IMR-90 (cell line): ENCODE results near the gene WDR89. TPM values are rescaled to one million over a fixed set of nuclear protein-coding genes. Genes with fewer than 3 reads are reported as not detected.

Source experiments
- ATAC-seq: fragments of 200-7000 bp; cut with Tn5 transposase; 2 replicates; pipeline ENCODE4 v1.9.1; 2020; ENCODE audit warnings: low read depth, mild to moderate bottlenecking, moderate library complexity
- BruUV-seq: library from RNA; stranded (reverse); fragments of 400-500 nt; replicated peaks from 2 replicates; lab custom pipeline; 2021; lab: Mats Ljungman, UMichigan
- CTCF ChIA-PET: fragments of 300-600 bp; formaldehyde crosslinking; extraction: SDS; loops from one replicate; lab custom pipeline; 2021; ENCODE audit warnings: antibody characterized with exemption; lab: Yijun Ruan, JAX
- POLR2A ChIA-PET: fragments of 300-600 bp; sonication (Branson Sonifier 250); formaldehyde crosslinking; loops from one replicate; lab custom pipeline; 2022; ENCODE audit warnings: antibody characterized with exemption; ENCODE audit not compliant: unreplicated experiment; lab: Charles Lee
- DNase-seq: peaks from one replicate; pipeline ENCODE4 v3.0.0; 2013
- H2AFZ ChIP-seq: replicated peaks from 2 replicates; pipeline ENCODE3; 2013; ENCODE audit warnings: low read length, mild to moderate bottlenecking; ENCODE audit not compliant: poor library complexity
- H2AK5ac ChIP-seq: 2 replicates; pipeline ENCODE4 v1.6.1; 2013; ENCODE audit warnings: low read depth, low read length, inconsistent platforms
- H2AK9ac ChIP-seq: replicated peaks from 2 replicates; pipeline ENCODE3; 2013; ENCODE audit warnings: mild to moderate bottlenecking, low read depth, low read length, moderate library complexity; ENCODE audit not compliant: poor library complexity
- H2BK120ac ChIP-seq: 2 replicates; pipeline ENCODE4 v1.6.1; 2013; ENCODE audit warnings: low read depth, low read length, inconsistent platforms
- H2BK15ac ChIP-seq: 3 replicates; pipeline ENCODE4 v1.6.1; 2013; ENCODE audit warnings: low read depth, low read length, inconsistent platforms
- H2BK20ac ChIP-seq: 2 replicates; pipeline ENCODE4 v1.6.1; 2013; ENCODE audit warnings: low read depth, mild to moderate bottlenecking, inconsistent platforms, low read length, moderate library complexity
- H2BK5ac ChIP-seq: 2 replicates; pipeline ENCODE4 v1.6.1; 2013; ENCODE audit warnings: mild to moderate bottlenecking, low read depth, low read length, inconsistent platforms; ENCODE audit not compliant: poor library complexity, severe bottlenecking
- H3K14ac ChIP-seq: replicated peaks from 2 replicates; pipeline ENCODE4 v1.6.1; 2013; ENCODE audit warnings: low read depth, low read length, inconsistent platforms
- H3K18ac ChIP-seq: 2 replicates; pipeline ENCODE4 v1.6.1; 2013; ENCODE audit warnings: low read depth, low read length, control low read depth
- H3K23ac ChIP-seq: 2 replicates; pipeline ENCODE4 v1.6.1; 2013; ENCODE audit warnings: low read depth, low read length, inconsistent platforms
- H3K27ac ChIP-seq: 2 replicates; pipeline ENCODE4 v1.5.1; 2013; ENCODE audit warnings: mild to moderate bottlenecking, control low read depth, low read length; ENCODE audit not compliant: insufficient read depth
- H3K27me3 ChIP-seq: 2 replicates; pipeline ENCODE4 v1.6.1; 2013; ENCODE audit warnings: low read length; ENCODE audit not compliant: control insufficient read depth, insufficient read depth
- H3K36me3 ChIP-seq: 2 replicates; pipeline ENCODE4 v1.6.1; 2013; ENCODE audit warnings: low read length, mixed read lengths; ENCODE audit not compliant: control insufficient read depth, insufficient read depth
- H3K4ac ChIP-seq: 2 replicates; pipeline ENCODE4 v1.6.1; 2013; ENCODE audit warnings: low read depth, low read length, inconsistent platforms
- H3K4me1 ChIP-seq: 2 replicates; pipeline ENCODE4 v1.6.1; 2013; ENCODE audit warnings: low read length, mixed read lengths; ENCODE audit not compliant: control insufficient read depth, insufficient read depth
- H3K4me2 ChIP-seq: 2 replicates; pipeline ENCODE4 v1.6.1; 2013; ENCODE audit warnings: low read depth, mild to moderate bottlenecking, control low read depth, low read length, moderate library complexity
- H3K4me3 ChIP-seq: 2 replicates; pipeline ENCODE4 v1.5.1; 2013; ENCODE audit warnings: low read depth, mild to moderate bottlenecking, control low read depth, low read length, moderate library complexity; ENCODE audit not compliant: insufficient read depth
- H3K56ac ChIP-seq: 2 replicates; pipeline ENCODE4 v1.6.1; 2013; ENCODE audit warnings: low read length, inconsistent platforms; ENCODE audit not compliant: insufficient read depth; ENCODE audit errors: extremely low read depth
- H3K79me1 ChIP-seq, 2 experiments: 2 replicates each; pipeline ENCODE4 v1.6.1; 2013; ENCODE audit warnings: low read length in 2 of 2, inconsistent platforms in 1 of 2, low read depth in 1 of 2
- H3K9ac ChIP-seq: 2 replicates; pipeline ENCODE4 v1.6.1; 2013; ENCODE audit warnings: low read depth, low read length, control low read depth
- H3K9me1 ChIP-seq: 2 replicates; pipeline ENCODE4 v1.6.1; 2013; ENCODE audit warnings: low read length, inconsistent platforms; ENCODE audit not compliant: insufficient read depth
- H3K9me3 ChIP-seq: 2 replicates; pipeline ENCODE4 v1.6.1; 2013; ENCODE audit warnings: low read length; ENCODE audit not compliant: control insufficient read depth, insufficient read depth
- H4K20me1 ChIP-seq: 2 replicates; pipeline ENCODE4 v1.6.1; 2013; ENCODE audit warnings: low read length, inconsistent platforms; ENCODE audit not compliant: insufficient read depth
- H4K5ac ChIP-seq: 2 replicates; pipeline ENCODE4 v1.6.1; 2013; ENCODE audit warnings: mild to moderate bottlenecking, low read depth, low read length, control low read depth
- H4K8ac ChIP-seq, 2 experiments: 2 replicates each; pipeline ENCODE4 v1.6.1; 2013; ENCODE audit warnings: low read depth in 2 of 2, low read length in 2 of 2, control low read depth in 1 of 2, inconsistent platforms in 1 of 2
- H4K91ac ChIP-seq: 2 replicates; pipeline ENCODE4 v1.6.1; 2013; ENCODE audit warnings: low read depth, low read length, inconsistent platforms; ENCODE audit not compliant: insufficient read depth
- MAFK ChIP-seq: IDR thresholded peaks from 2 replicates; pipeline ENCODE4 v1.6.1; 2012; ENCODE audit warnings: low read depth, low read length, improper control_type of control experiment
- POLR2A ChIP-seq: IDR thresholded peaks from 2 replicates; pipeline ENCODE4 v1.6.1; 2012; ENCODE audit warnings: mild to moderate bottlenecking, low read depth, low read length
- WGBS, 2 experiments: methylation state at CpG; one replicate each; pipeline versions ENCODE4 v1.1.5 to v1.1.7; 2013; ENCODE audit warnings: missing lambda C conversion rate in 2 of 2; ENCODE audit not compliant: insufficient read length in 1 of 2; ENCODE audit errors: extremely low coverage in 2 of 2; 5-methylcytosine and 5-hydroxymethylcytosine counted together
- dilution Hi-C: fragments of 300-500 bp; cut with HindIII; formaldehyde crosslinking; loops from one replicate; pipeline ENCODE4 v1.14.3; 2018; ENCODE audit warnings: low sequenced_read_pairs; ENCODE audit not compliant: unreplicated experiment
- in situ Hi-C: fragments of 300-500 bp; cut with MboI; formaldehyde crosslinking; loops from 3 replicates; pipeline ENCODE4 v1.14.3; 2019; ENCODE audit warnings: low sequenced_read_pairs, inconsistent platforms, mixed read lengths
- intact Hi-C: fragments of 100-400 bp; cut with micrococcal nuclease; formaldehyde crosslinking; loops from 2 replicates; pipeline ENCODE4 v1.10.0; 2022
- polyA plus RNA-seq, 3 experiments: library from polyadenylated mRNA; depleted of rRNA; stranded (reverse); fragments of >200 nt; gene quantifications; 2 replicates each; pipeline ENCODE4 v1.2.3, GENCODE V29; 2012; ENCODE audit warnings: low replicate concordance in 1 of 3
- total RNA-seq: library from RNA; depleted of rRNA; stranded (reverse); fragments of >200 nt; gene quantifications from 2 replicates; pipeline ENCODE4 v1.2.3, GENCODE V29; 2012

WDR89 gene
- total and polyA plus RNA-seq, 2 of the 4 experiments (the other 2 are of a cell fraction): 4.3 to 10.2 TPM

DNA sequence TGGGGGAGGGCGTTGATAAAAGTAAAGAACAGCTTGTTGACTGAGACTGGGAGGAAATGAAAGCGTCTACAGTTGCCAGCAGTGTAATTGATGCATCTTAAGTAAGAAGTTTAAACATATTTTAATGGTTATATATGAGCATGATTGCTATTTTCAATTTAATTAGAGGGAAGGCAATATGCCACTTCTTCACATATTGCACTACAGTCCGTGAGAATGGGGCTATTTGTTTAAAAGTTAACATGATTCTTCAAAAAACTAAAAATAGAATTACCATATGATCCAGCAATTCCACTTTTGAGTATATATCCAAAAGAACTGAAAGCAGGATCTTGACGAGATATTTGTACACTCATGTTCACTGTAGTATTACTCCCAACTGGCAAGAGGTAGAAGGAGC, 60.2 kb downstream of the WDR89 start:
- H3K9ac ChIP-seq: no peak overlapping the region
- no peak overlapping the region for H3K23ac ChIP-seq
- POLR2A ChIA-PET: no interaction called here
- H2AFZ ChIP-seq: no peak overlapping the region
- no peak overlapping the region for H3K14ac ChIP-seq
- no peak overlapping the region for H3K4me3 ChIP-seq
- in situ Hi-C loops (no loop called here), dilution Hi-C loops (no loop called here), intact Hi-C loops (no loop called here)
- no peaks in the 10 kb centered on the region for H3K4me1 ChIP-seq
- CTCF ChIA-PET: no interaction called here
- H4K20me1 ChIP-seq: no peaks in the 10 kb centered on the region
- no peak overlapping the region for H4K5ac ChIP-seq
- BruUV-seq: no TSS peak
- no peak overlapping the region for H2AK5ac ChIP-seq
- no peak overlapping the region for H3K56ac ChIP-seq
- H3K9me3 ChIP-seq: no peaks in the 10 kb centered on the region
- no peak overlapping the region for H4K91ac ChIP-seq
- H4K8ac ChIP-seq: no peak overlapping the region
- no peak overlapping the region for H2BK5ac ChIP-seq
- H3K4ac ChIP-seq: no peak overlapping the region
- H3K4me2 ChIP-seq: no peak overlapping the region
- DNase-seq (no peak), ATAC-seq (no peak)
- no peak overlapping the region for H2BK15ac ChIP-seq
- no peak overlapping the region for H2BK120ac ChIP-seq
- no peaks in the 10 kb centered on the region for H3K27me3 ChIP-seq
- no peaks in the 10 kb centered on the region for H3K79me1 ChIP-seq
- TF ChIP-seq MAFK (no peak), POLR2A (no peak)
- H3K36me3 ChIP-seq: no peaks in the 10 kb centered on the region
- H3K9me1 ChIP-seq: 0 out of 2 replicates have a peak, but pooled peaks cover 2% of the 10 kb centered on the region
- no peak overlapping the region for H2AK9ac ChIP-seq
- no peak overlapping the region for H3K27ac ChIP-seq
- H2BK20ac ChIP-seq: no peak overlapping the region
- 40% methylated on average over 1 of the region's 4 CpGs; no CpG with 5 or more reads in 1 of the 2 experiments for WGBS, 2 experiments
- H3K18ac ChIP-seq: no peak overlapping the region
